Tibial artery (tissue), 4 donors: Measurements from ENCODE around the gene KDM6B.

Experiments used
- DNase-seq, 2 donors: peaks; one replicate each; pipeline ENCODE4 v3.0.0-alpha.2; 2019
- H3K27ac ChIP-seq, 2 donors: fragments of 200-600 bp; sonication (generic) in 1 of 2; 1 replicate in 1 of 2; 2 replicates in 1 of 2; pipeline ENCODE4 v1.5.1; 2018 to 2019; ENCODE audit warnings: mild to moderate bottlenecking in 1 of 2
- H3K27me3 ChIP-seq, 2 donors: fragments of 200-600 bp; sonication (generic) in 1 of 2; one replicate each; pipeline versions ENCODE4 v1.5.1 to v1.6.0; 2016 to 2019
- H3K36me3 ChIP-seq, 3 donors: fragments of 200-600 bp; sonication (generic) in 2 of 3; one replicate each; pipeline ENCODE4 v1.5.1; 2016 to 2019; ENCODE audit warnings: mild to moderate bottlenecking in 2 of 3
- H3K4me1 ChIP-seq, 4 donors: fragments of 200-600 bp; sonication (generic) in 2 of 4; 1 replicate in 3 of 4; 2 replicates in 1 of 4; pipeline ENCODE4 v1.5.1; 2016 to 2019
- H3K4me3 ChIP-seq, 2 donors: fragments of 200-600 bp; sonication (generic) in 1 of 2; 1 replicate in 1 of 2; 2 replicates in 1 of 2; pipeline ENCODE4 v1.5.1; 2018 to 2019; ENCODE audit warnings: mild to moderate bottlenecking in 2 of 2
- H3K9me3 ChIP-seq, 3 donors: fragments of 200-600 bp; sonication (generic) in 1 of 3; one replicate each; pipeline ENCODE4 v1.5.1; 2016 to 2019
- CTCF ChIP-seq, 2 experiments: fragments of 200-600 bp in 1 of 2; fragments of 450-650 bp in 1 of 2; IDR thresholded peaks; one replicate each; pipeline ENCODE4 v1.5.1; 2017 to 2019; ENCODE audit warnings: antibody characterized with exemption in 2 of 2, mild to moderate bottlenecking in 1 of 2, moderate library complexity in 1 of 2
- intact Hi-C: fragments of 100-400 bp; cut with DNase I; formaldehyde crosslinking; loops from one replicate; pipeline ENCODE4 v1.15.0; 2023; ENCODE audit warnings: low total_unique reads

Gene KDM6B

GRCh38 chr17:7854851-7855659 is 21.0 kb downstream of the KDM6B start, which contains the start of gene TMEM88:
Gene TMEM88 (plus strand): TSS chr17:7855066. CDS start chr17:7855075, 9 bp downstream.
- DNase-seq = no peak

GRCh38 chr17:7855660-7856010 is 21.6 kb downstream of the KDM6B start:
- H3K4me3 ChIP-seq = peak overlapping the region; percentile 66 to 77
- intact Hi-C loops = loop anchor here (10.0 kb wide), 1 partner anchor 111 kb away; no protein-coding TSS in a partner anchor
- peaks cover 0 to 45% (median 41%) of the 10 kb centered on the region in 4 donors for H3K4me1 ChIP-seq
- no peaks in the 10 kb centered on the region for H3K9me3 ChIP-seq
- no peaks in the 10 kb centered on the region for H3K27me3 ChIP-seq
- H3K36me3 ChIP-seq = peaks cover 10 to 24% (median 19%) of the 10 kb centered on the region in 3 donors
- H3K27ac ChIP-seq = peak overlapping the region; percentile 89 to 90
- peak in 1 of 2 donors; percentile 79 for DNase-seq
- no peak for TF ChIP-seq CTCF (IDR thresholded peaks at IDR 0.05)

More at GRCh38 chr17:7854851-7855659, 21.0 kb downstream of the KDM6B start, which contains the start of gene TMEM88:
- peaks cover 16 to 29% (median 25%) of the 10 kb centered on the region in 3 donors for H3K36me3 ChIP-seq
- no peaks in the 10 kb centered on the region for H3K27me3 ChIP-seq
- H3K4me1 ChIP-seq = peaks cover 0 to 45% (median 41%) of the 10 kb centered on the region in 4 donors
- H3K4me3 ChIP-seq = peak within 1 kb of the TSS; percentile 66 to 77
- intact Hi-C loops = loop anchor here (10.0 kb wide), 1 partner anchor 110 kb away; no protein-coding TSS in a partner anchor
- TF ChIP-seq CTCF (IDR thresholded peaks at IDR 0.05) = no peak
- peak within 1 kb of the TSS; percentile 89 to 90 for H3K27ac ChIP-seq
- H3K9me3 ChIP-seq = no peaks in the 10 kb centered on the region

- intact Hi-C loops = loop anchor here (10.0 kb wide), 1 partner anchor 111 kb away; no protein-coding TSS in a partner anchor
- no peaks in the 10 kb centered on the region for H3K9me3 ChIP-seq
- peaks cover 0 to 45% (median 41%) of the 10 kb centered on the region in 4 donors for H3K4me1 ChIP-seq
- H3K27me3 ChIP-seq = no peaks in the 10 kb centered on the region
- peak in 1 of 2 donors; percentile 81 for DNase-seq
- peak overlapping the region; percentile 66 to 77 for H3K4me3 ChIP-seq
- H3K27ac ChIP-seq = peak overlapping the region; percentile 89 to 90
- TF ChIP-seq CTCF (IDR thresholded peaks at IDR 0.05) = no peak
- peaks cover 9 to 22% (median 17%) of the 10 kb centered on the region in 3 donors for H3K36me3 ChIP-seq
These were observed 22.2 kb downstream of the KDM6B start for GRCh38 chr17:7856011-7856810.

GRCh38 chr17:7856811-7857712 is 23.0 kb downstream of the KDM6B start, which contains the start of gene NAA38:
Gene NAA38 (minus strand): TSS chr17:7857559. CDS start chr17:7857463, 96 bp downstream.
- no peaks in the 10 kb centered on the region for H3K9me3 ChIP-seq
- intact Hi-C loops = loop anchor here (10.0 kb wide), 1 partner anchor 112 kb away; no protein-coding TSS in a partner anchor
- no peaks in the 10 kb centered on the region for H3K27me3 ChIP-seq
- TF ChIP-seq CTCF (IDR thresholded peaks at IDR 0.05) = peak; percentile 10 to 53
- peak within 1 kb of the TSS; percentile 66 to 77 for H3K4me3 ChIP-seq
- peaks cover 0 to 40% (median 36%) of the 10 kb centered on the region in 4 donors for H3K4me1 ChIP-seq
- peaks cover 9 to 20% (median 16%) of the 10 kb centered on the region in 3 donors for H3K36me3 ChIP-seq
- peak; percentile 97 to 99 for DNase-seq
- peak within 1 kb of the TSS; percentile 89 to 90 for H3K27ac ChIP-seq
